Measurements from ENCODE around the gene FOSL1. TPM values are rescaled to one million over a fixed set of nuclear protein-coding genes. Genes with fewer than 3 reads are reported as not detected.

Gene FOSL1
- total RNA-seq, 6 experiments from 2014 or later, result 0.35 to 1.2 (median 0.89) TPM; not detected in 2

- DNase-seq, result no peak
- intact Hi-C loops (cut with DNase I), result no loop called here
- Histone ChIP-seq H3K36me3 (peaks cover 6 to 38% (median 21%) of the 10 kb centered on the region in 4 donors), H3K9me3 (no peaks in the 10 kb centered on the region), H3K27me3 (no peaks in the 10 kb centered on the region), H3K27ac (no peak overlapping the region), H3K4me1 (peaks cover 0 to 9% (median 4%) of the 10 kb centered on the region in 4 donors), H3K4me3 (no peak overlapping the region)
- TF ChIP-seq POLR2A (IDR thresholded peaks at IDR 0.05), result no peak
- TF ChIP-seq CTCF (IDR thresholded peaks at IDR 0.05), result no peak
- WGBS (ENCODE audit: insufficient coverage, low coverage, low lambda C conversion rate, missing lambda C conversion rate), result 86% methylated on average over 3 of the region's 10 CpGs
- ATAC-seq, result peak in 1 of 4 donors; percentile 3
Observed at GRCh38 chr11:65851811-65852507, 48.2 kb downstream of the FOSL1 start.

- TF ChIP-seq POLR2A (IDR thresholded peaks at IDR 0.05) (no peak), CTCF (IDR thresholded peaks at IDR 0.05) (peak; percentile 9 to 44 (median 25))
- peaks cover 0 to 5% (median 2%) of the 10 kb centered on the region in 4 donors for H3K4me1 ChIP-seq
- no peak overlapping the region for H3K4me3 ChIP-seq
- peak in 3 of 4 donors; percentile 7 to 11 (median 11) for ATAC-seq
- no peak for DNase-seq
- intact Hi-C loops (cut with DNase I), result no loop called here
- no CpG with 5 or more reads among the region's 14 CpGs for WGBS (ENCODE audit: insufficient coverage, low coverage, low lambda C conversion rate, missing lambda C conversion rate)
- H3K36me3 ChIP-seq, result peaks cover 6 to 35% (median 21%) of the 10 kb centered on the region in 4 donors
- no peaks in the 10 kb centered on the region for H3K27me3 ChIP-seq
- H3K27ac ChIP-seq, result no peak overlapping the region
- H3K9me3 ChIP-seq, result no peaks in the 10 kb centered on the region
Observed at GRCh38 chr11:65851083-65851579, 49.1 kb downstream of the FOSL1 start.

- intact Hi-C loops (cut with DNase I), result no loop called here
- no peak for TF ChIP-seq CTCF (IDR thresholded peaks at IDR 0.05)
- H3K4me3 ChIP-seq, result no peak overlapping the region
- no peaks in the 10 kb centered on the region for H3K9me3 ChIP-seq
- H3K27ac ChIP-seq, result no peak overlapping the region
- 58% methylated on average over 9 of the region's 20 CpGs for WGBS (ENCODE audit: insufficient coverage, low coverage, low lambda C conversion rate, missing lambda C conversion rate)
- peak in 2 of 4 donors; percentile 10 to 13 for ATAC-seq
- peak in 1 of 3 donors; percentile 45 for DNase-seq
- peaks cover 6 to 29% (median 19%) of the 10 kb centered on the region in 4 donors for H3K36me3 ChIP-seq
- H3K4me1 ChIP-seq, result no peaks in the 10 kb centered on the region
- H3K27me3 ChIP-seq, result no peaks in the 10 kb centered on the region
Observed at GRCh38 chr11:65850217-65851082, 49.7 kb downstream of the FOSL1 start.

DNA sequence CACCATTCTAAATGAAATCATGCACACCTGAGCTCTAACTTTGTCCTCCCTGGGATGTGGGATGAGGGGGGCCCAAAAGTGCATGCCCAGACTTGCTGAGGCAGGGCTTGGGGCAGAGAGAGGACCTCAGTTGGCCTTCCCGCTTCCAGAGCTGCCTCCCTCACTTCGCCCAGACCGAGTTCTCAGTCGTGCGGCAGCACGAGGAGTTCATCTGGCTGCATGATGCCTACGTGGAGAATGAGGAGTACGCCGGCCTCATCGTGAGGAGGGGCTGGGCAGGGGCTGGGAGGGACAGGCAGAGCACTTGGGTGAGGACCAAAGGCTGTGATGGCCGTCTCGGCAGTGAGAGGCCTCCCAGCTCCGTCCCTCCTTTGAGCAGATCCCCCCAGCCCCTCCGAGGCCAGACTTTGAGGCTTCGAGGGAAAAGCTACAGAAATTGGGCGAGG, 50.4 kb downstream of the FOSL1 start:
- Histone ChIP-seq H3K27ac (no peak overlapping the region), H3K9me3 (no peaks in the 10 kb centered on the region), H3K36me3 (peaks cover 6 to 22% (median 15%) of the 10 kb centered on the region in 4 donors), H3K4me3 (no peak overlapping the region), H3K4me1 (no peaks in the 10 kb centered on the region), H3K27me3 (no peaks in the 10 kb centered on the region)
- TF ChIP-seq CTCF (IDR thresholded peaks at IDR 0.05), result no peak
- TF ChIP-seq POLR2A (IDR thresholded peaks at IDR 0.05), result no peak
- DNase-seq, result no peak
- ATAC-seq, result no peak
- intact Hi-C loops (cut with DNase I), result no loop called here
- 50% methylated on average over 12 of the region's 16 CpGs for WGBS (ENCODE audit: insufficient coverage, low coverage, low lambda C conversion rate, missing lambda C conversion rate)
